Inferior parietal cortex (tissue), 1 donor: Measurements from ENCODE around the gene S100A7A.

Experiments used
- DNase-seq: peaks from one replicate; pipeline ENCODE4 v3.0.0-alpha.2; 2016; ENCODE audit errors: extremely low spot score

The S100A7A gene

GRCh38 chr1:153415850-153416570, at the start of gene S100A7A:
S100A7A (plus strand) TSS chr1:153416520; CDS start chr1:153418083, 1,563 bp downstream.
- no peak for DNase-seq

GRCh38 chr1:153367090-153367489, 49.2 kb upstream of the S100A7A start:
- DNase-seq: no peak

GRCh38 chr1:153368495-153368894, 47.8 kb upstream of the S100A7A start:
- no peak for DNase-seq

GRCh38 chr1:153370146-153370545, 46.2 kb upstream of the S100A7A start:
- no peak for DNase-seq

- DNase-seq: no peak
Observed at GRCh38 chr1:153371231-153371630, 45.1 kb upstream of the S100A7A start.

GRCh38 chr1:153372571-153372970, 43.7 kb upstream of the S100A7A start:
- no peak for DNase-seq

GRCh38 chr1:153374071-153374470, 42.2 kb upstream of the S100A7A start:
- DNase-seq: no peak

GRCh38 chr1:153375511-153375910, 40.8 kb upstream of the S100A7A start, which contains the start of gene S100A12:
S100A12 (minus strand) TSS chr1:153375621; CDS start chr1:153374592, 1,029 bp downstream.
- no peak for DNase-seq

GRCh38 chr1:153379591-153379990, 36.7 kb upstream of the S100A7A start:
- no peak for DNase-seq

- DNase-seq: no peak
Observed at GRCh38 chr1:153380711-153381110, 35.6 kb upstream of the S100A7A start.

- no peak for DNase-seq
Observed at GRCh38 chr1:153384958-153385580, 31.3 kb upstream of the S100A7A start.

- DNase-seq: peak; percentile 17
Observed at GRCh38 chr1:153386500-153386901, 29.8 kb upstream of the S100A7A start.

GRCh38 chr1:153387001-153387400, 29.3 kb upstream of the S100A7A start:
- DNase-seq: no peak

GRCh38 chr1:153387785-153388184, 28.5 kb upstream of the S100A7A start:
- no peak for DNase-seq

- no peak for DNase-seq
Observed at GRCh38 chr1:153389401-153389800, 26.9 kb upstream of the S100A7A start.

- no peak for DNase-seq
Observed at GRCh38 chr1:153389973-153390879, 26.1 kb upstream of the S100A7A start.

- no peak for DNase-seq
Observed at GRCh38 chr1:153390938-153391710, 25.2 kb upstream of the S100A7A start, which contains the start of gene S100A8. S100A8 (minus strand) TSS chr1:153391073; CDS start chr1:153390535, 538 bp downstream.

- no peak for DNase-seq
Observed at GRCh38 chr1:153392258-153392657, 24.1 kb upstream of the S100A7A start.

- no peak for DNase-seq
Observed at GRCh38 chr1:153392822-153393221, 23.5 kb upstream of the S100A7A start.

- DNase-seq: no peak
Observed at GRCh38 chr1:153393926-153394325, 22.4 kb upstream of the S100A7A start.

GRCh38 chr1:153394391-153394790, 21.9 kb upstream of the S100A7A start:
- no peak for DNase-seq
